KMS-11 (cell line): ENCODE data around the gene HSPA1B.

Experiments
- H2AFZ ChIP-seq: fragments of 200-600 bp; sonication (generic); 2 replicates; pipeline ENCODE4 v1.6.1; 2016; ENCODE audit warnings: antibody characterized with exemption, mixed run types, low read depth
- H3K27ac ChIP-seq: fragments of 200-600 bp; sonication (generic); 2 replicates; pipeline ENCODE4 v1.6.1; 2016; ENCODE audit warnings: mild to moderate bottlenecking, mixed run types
- H3K27me3 ChIP-seq: fragments of 200-600 bp; sonication (generic); 2 replicates; pipeline ENCODE4 v1.6.1; 2017; ENCODE audit warnings: mild to moderate bottlenecking, low read depth, mixed run types, moderate library complexity; ENCODE audit not compliant: insufficient read depth
- H3K36me3 ChIP-seq: fragments of 200-600 bp; sonication (generic); 2 replicates; pipeline ENCODE4 v1.6.1; 2017; ENCODE audit warnings: mild to moderate bottlenecking, mixed run types; ENCODE audit not compliant: insufficient read depth
- H3K4me1 ChIP-seq: fragments of 200-600 bp; sonication (generic); 2 replicates; pipeline ENCODE4 v1.6.1; 2016; ENCODE audit warnings: mild to moderate bottlenecking, low read depth, mixed run types; ENCODE audit not compliant: poor library complexity, severe bottlenecking
- H3K4me2 ChIP-seq: fragments of 200-600 bp; sonication (generic); 2 replicates; pipeline ENCODE4 v1.7.0; 2016; ENCODE audit warnings: mild to moderate bottlenecking, mixed run types
- H3K4me3 ChIP-seq: fragments of 200-600 bp; sonication (generic); IDR thresholded peaks from 2 replicates; pipeline ENCODE4 v1.6.1; 2017; ENCODE audit warnings: low read depth, low read length, mixed read lengths; ENCODE audit not compliant: insufficient read depth
- H3K79me2 ChIP-seq: fragments of 200-600 bp; sonication (generic); 2 replicates; pipeline ENCODE4 v1.6.1; 2016; ENCODE audit warnings: low read depth, mixed run types; ENCODE audit not compliant: insufficient read depth
- H3K9ac ChIP-seq: fragments of 200-600 bp; sonication (generic); 2 replicates; pipeline ENCODE4 v1.6.1; 2016; ENCODE audit warnings: mild to moderate bottlenecking, mixed run types
- H4K20me1 ChIP-seq: fragments of 200-600 bp; sonication (generic); 2 replicates; pipeline ENCODE4 v1.6.1; 2016; ENCODE audit warnings: mild to moderate bottlenecking, mixed run types; ENCODE audit not compliant: insufficient read depth
- CTCF ChIP-seq: fragments of 200-600 bp; sonication (generic); conservative IDR thresholded peaks from 2 replicates; pipeline ENCODE4 v1.6.1; 2017; ENCODE audit warnings: low read depth, mild to moderate bottlenecking, antibody characterized with exemption, low read length, moderate library complexity, mixed read lengths

Gene HSPA1B

GRCh38 chr6:31794294-31794865 lies 33.2 kb upstream of the HSPA1B start:
- no peaks in the 10 kb centered on the region for H3K27me3 ChIP-seq
- no peaks in the 10 kb centered on the region; the same call in 1 of the 2 replicates for H3K36me3 ChIP-seq
- H3K79me2 ChIP-seq: peaks cover 37% of the 10 kb centered on the region
- peak overlapping the region; percentile 99 for H3K4me2 ChIP-seq
- H2AFZ ChIP-seq: 0 out of 2 replicates have a peak overlapping the region, but pooled peaks have one; percentile 67
- H3K27ac ChIP-seq: peak overlapping the region; percentile 82
- peaks cover 43% of the 10 kb centered on the region for H3K4me1 ChIP-seq
- no peaks in the 10 kb centered on the region for H4K20me1 ChIP-seq
- H3K9ac ChIP-seq: peak overlapping the region; percentile 95
- no peak overlapping the region for H3K4me3 ChIP-seq
- no peak for TF ChIP-seq CTCF

DNA sequence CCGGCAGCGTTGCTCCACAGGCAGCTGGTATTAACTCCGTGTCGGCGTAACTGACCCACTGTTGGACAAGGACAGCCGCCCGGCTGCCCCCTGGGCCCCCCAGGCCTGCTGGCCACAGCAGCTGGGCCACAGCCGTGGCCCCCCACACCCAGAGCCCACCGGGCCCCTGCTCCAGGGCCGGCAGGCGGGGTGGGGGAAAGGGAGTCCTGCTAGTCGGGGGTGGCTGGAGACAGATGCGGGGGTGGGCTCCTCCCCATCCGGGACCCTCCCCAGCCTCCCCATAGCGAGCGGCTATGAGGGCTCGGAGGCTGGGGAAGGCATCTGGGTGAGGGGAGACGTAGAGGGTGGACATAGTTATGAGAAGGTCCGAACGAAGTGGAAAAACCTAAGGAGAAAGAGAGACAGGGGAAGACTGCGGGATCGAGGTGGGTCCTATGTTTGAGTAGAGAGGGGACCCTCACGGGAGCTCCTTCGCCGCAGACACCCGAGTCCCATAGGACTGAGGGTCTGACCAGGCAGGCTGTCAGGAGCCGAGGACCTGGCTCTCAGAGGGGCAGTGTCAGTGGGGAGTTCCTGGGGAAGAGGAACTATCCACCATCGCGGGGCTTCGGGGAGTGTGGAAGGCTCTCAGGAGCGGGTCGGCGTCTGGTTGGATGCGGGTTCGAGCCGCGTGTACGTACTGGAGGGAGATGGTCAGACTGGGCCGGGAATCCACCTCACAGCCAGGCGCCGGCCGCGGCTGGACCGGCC lies 32.5 kb upstream of the HSPA1B start:
- H2AFZ ChIP-seq: peak overlapping the region; percentile 67; the same call in 1 of the 2 replicates
- peak overlapping the region; percentile 99 for H3K4me2 ChIP-seq

DNA sequence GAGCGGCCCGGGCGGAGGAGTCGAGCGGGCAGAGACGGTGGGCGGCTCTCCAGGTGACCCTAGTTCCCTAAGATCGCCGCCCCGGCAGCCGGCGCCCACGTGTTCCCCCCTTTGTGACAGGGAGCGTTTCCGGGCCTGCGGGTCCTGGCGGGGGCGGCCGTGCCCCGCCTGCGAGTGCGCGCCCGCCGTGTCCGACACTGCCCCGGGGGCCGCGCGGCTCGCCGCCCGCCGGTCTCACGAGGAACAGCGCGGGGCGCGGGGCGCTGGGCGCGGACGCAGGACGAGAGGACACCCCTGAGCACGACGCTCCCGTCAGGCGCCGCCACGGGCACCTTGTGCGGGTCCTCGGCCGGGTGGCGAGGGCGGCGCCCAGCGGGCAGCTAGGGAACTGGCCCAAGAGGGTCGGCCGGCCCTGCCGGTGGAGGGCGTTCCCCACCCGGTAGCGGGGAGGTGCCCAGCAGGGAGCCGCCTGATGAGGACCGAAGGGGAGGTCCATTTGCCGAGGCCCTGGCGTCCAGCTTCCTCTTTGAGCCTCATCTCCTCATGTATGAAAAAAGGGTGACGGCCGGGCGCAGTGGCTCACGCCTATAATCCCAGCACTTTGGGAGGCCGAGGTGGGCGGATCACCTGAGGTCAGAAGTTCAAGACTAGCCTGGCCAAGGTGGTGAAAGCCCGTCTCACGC lies 31.8 kb upstream of the HSPA1B start, which contains the start of gene VARS1:
VARS1 (minus strand) TSS at position 137 of the 683 bp plus-strand sequence. CDS start 535 bp downstream, outside the sequence.
- no peaks in the 10 kb centered on the region; the same call in 1 of the 2 replicates for H3K36me3 ChIP-seq
- TF ChIP-seq CTCF: peak; percentile 54; the same call in 1 of the 2 replicates
- H3K27me3 ChIP-seq: no peaks in the 10 kb centered on the region
- peak within 1 kb of the TSS; percentile 82 for H3K27ac ChIP-seq
- H3K9ac ChIP-seq: peak within 1 kb of the TSS; percentile 95
- H3K4me2 ChIP-seq: peak within 1 kb of the TSS; percentile 99
- peaks cover 30% of the 10 kb centered on the region for H3K4me1 ChIP-seq
- H2AFZ ChIP-seq: peak within 1 kb of the TSS; percentile 67; the same call in 1 of the 2 replicates
- no peak within 1 kb of the TSS for H3K4me3 ChIP-seq
- H4K20me1 ChIP-seq: no peaks in the 10 kb centered on the region
- H3K79me2 ChIP-seq: peaks cover 30% of the 10 kb centered on the region

More for the DNA sequence above, 32.5 kb upstream of the HSPA1B start:
- Histone ChIP-seq H4K20me1 (no peaks in the 10 kb centered on the region), H3K9ac (peak overlapping the region; percentile 95), H3K4me3 (no peak overlapping the region), H3K79me2 (peaks cover 37% of the 10 kb centered on the region), H3K4me1 (peaks cover 37% of the 10 kb centered on the region), H3K27ac (peak overlapping the region; percentile 82), H3K27me3 (no peaks in the 10 kb centered on the region), H3K36me3 (no peaks in the 10 kb centered on the region; the same call in 1 of the 2 replicates)
- no peak for TF ChIP-seq CTCF

DNA sequence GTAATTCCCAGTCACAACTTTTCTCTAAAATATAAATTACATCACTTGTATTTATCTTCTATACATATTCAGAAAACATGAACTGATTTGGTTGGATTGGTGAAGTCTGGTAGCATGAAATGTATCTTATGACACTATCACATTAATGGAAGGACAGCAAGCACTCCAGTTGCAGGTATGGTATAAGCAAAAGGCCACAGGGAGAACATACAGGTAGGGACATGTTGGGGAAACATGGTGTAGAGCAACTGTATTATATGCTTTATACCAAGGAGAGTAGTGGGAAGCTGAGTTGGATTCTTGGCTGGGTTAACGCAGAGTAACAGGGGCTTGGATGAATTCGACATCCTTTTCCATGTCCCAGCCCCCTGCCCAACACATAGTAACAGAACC lies 30.5 kb upstream of the HSPA1B start:
- H3K4me1 ChIP-seq: peaks cover 21% of the 10 kb centered on the region
- no peak overlapping the region for H3K9ac ChIP-seq
- no peak overlapping the region for H3K4me2 ChIP-seq

More for the DNA sequence above, 30.5 kb upstream of the HSPA1B start:
- Histone ChIP-seq H3K36me3 (no peaks in the 10 kb centered on the region; the same call in 1 of the 2 replicates), H3K79me2 (peaks cover 34% of the 10 kb centered on the region), H3K4me3 (no peak overlapping the region), H3K27me3 (no peaks in the 10 kb centered on the region), H2AFZ (no peak overlapping the region), H3K27ac (no peak overlapping the region), H4K20me1 (no peaks in the 10 kb centered on the region)
- TF ChIP-seq CTCF: no peak
